GDM1 (cell line): ENCODE measurements around the gene TAS2R40.

Experiments
- DNase-seq: peaks from one replicate; lab custom pipeline; 2025; lab: John Stamatoyannopoulos, UW

TAS2R40 gene

GRCh38 chr7:143223784-143224183, 1.9 kb downstream of the TAS2R40 start:
- DNase-seq: no peak

- no peak for DNase-seq
Observed at GRCh38 chr7:143225047-143225446, 3.2 kb downstream of the TAS2R40 start.

- DNase-seq: no peak
Observed at GRCh38 chr7:143227806-143228205, 6.0 kb downstream of the TAS2R40 start.

- no peak for DNase-seq
Observed at GRCh38 chr7:143229054-143229790, 7.4 kb downstream of the TAS2R40 start.

GRCh38 chr7:143230602-143231457, 9.0 kb downstream of the TAS2R40 start:
- DNase-seq: no peak

GRCh38 chr7:143233816-143234532, 12.1 kb downstream of the TAS2R40 start:
- no peak for DNase-seq

- DNase-seq: no peak
Observed at GRCh38 chr7:143234533-143234875, 12.7 kb downstream of the TAS2R40 start.

GRCh38 chr7:143235561-143235960, 13.7 kb downstream of the TAS2R40 start:
- DNase-seq: no peak

GRCh38 chr7:143236408-143236990, 14.7 kb downstream of the TAS2R40 start:
- DNase-seq: no peak

- no peak for DNase-seq
Observed at GRCh38 chr7:143237366-143237765, 15.5 kb downstream of the TAS2R40 start.

- no peak for DNase-seq
Observed at GRCh38 chr7:143238289-143238980, 16.6 kb downstream of the TAS2R40 start.

GRCh38 chr7:143239813-143240212, 18.0 kb downstream of the TAS2R40 start:
- DNase-seq: no peak

GRCh38 chr7:143240291-143241168, 18.7 kb downstream of the TAS2R40 start:
- DNase-seq: peak; percentile 63

GRCh38 chr7:143242306-143242705, 20.5 kb downstream of the TAS2R40 start:
- no peak for DNase-seq

- DNase-seq: no peak
Observed at GRCh38 chr7:143243111-143243510, 21.3 kb downstream of the TAS2R40 start.

GRCh38 chr7:143243614-143244013, 21.8 kb downstream of the TAS2R40 start:
- DNase-seq: no peak

- no peak for DNase-seq
Observed at GRCh38 chr7:143244321-143244720, 22.5 kb downstream of the TAS2R40 start.

- DNase-seq: no peak
Observed at GRCh38 chr7:143245123-143245522, 23.3 kb downstream of the TAS2R40 start.

- DNase-seq: no peak
Observed at GRCh38 chr7:143247372-143247771, 25.5 kb downstream of the TAS2R40 start.

- DNase-seq: no peak
Observed at GRCh38 chr7:143248761-143249354, 27.0 kb downstream of the TAS2R40 start.
